H9 (cell line): Measurements from ENCODE around the gene CALHM4. TPM values are rescaled to one million over a fixed set of nuclear protein-coding genes. Genes with fewer than 3 reads are reported as not detected.

Experiments used
- DNase-seq: peaks from one replicate; pipeline ENCODE4 v3.0.0-alpha.2; 2017
- H2AFZ ChIP-seq: one replicate; pipeline ENCODE4 v1.6.1; 2013; ENCODE audit warnings: mild to moderate bottlenecking, low read length, control low read depth, moderate library complexity
- H2AK5ac ChIP-seq: 2 replicates; pipeline ENCODE4 v1.6.1; 2013; ENCODE audit warnings: low read length, control low read depth, mixed read lengths; ENCODE audit not compliant: insufficient read length
- H2BK120ac ChIP-seq: one replicate; pipeline ENCODE4 v1.6.1; 2013; ENCODE audit warnings: low read depth, mild to moderate bottlenecking, low read length, control low read depth, inconsistent platforms; ENCODE audit not compliant: poor library complexity, severe bottlenecking
- H2BK12ac ChIP-seq: 2 replicates; pipeline ENCODE4 v1.6.1; 2013; ENCODE audit warnings: low read length, control low read depth, mixed read lengths, low read depth; ENCODE audit not compliant: insufficient read length
- H2BK15ac ChIP-seq: 2 replicates; pipeline ENCODE4 v1.6.1; 2013; ENCODE audit warnings: low read depth, low read length, control low read depth
- H2BK20ac ChIP-seq: one replicate; pipeline ENCODE4 v1.6.1; 2013; ENCODE audit warnings: low read depth, mild to moderate bottlenecking, low read length, control low read depth, inconsistent platforms; ENCODE audit not compliant: poor library complexity, severe bottlenecking
- H2BK5ac ChIP-seq: 2 replicates; pipeline ENCODE4 v1.6.1; 2013; ENCODE audit warnings: low read length, control low read depth, mixed read lengths; ENCODE audit not compliant: insufficient read length
- H3K14ac ChIP-seq: 2 replicates; pipeline ENCODE4 v1.6.1; 2013; ENCODE audit warnings: low read length, control low read depth; ENCODE audit not compliant: insufficient read depth
- H3K18ac ChIP-seq: 2 replicates; pipeline ENCODE4 v1.6.1; 2013; ENCODE audit warnings: low read depth, mild to moderate bottlenecking, mixed read lengths, low read length, control low read depth; ENCODE audit not compliant: insufficient read length
- H3K23ac ChIP-seq: 2 replicates; pipeline ENCODE4 v1.6.1; 2013; ENCODE audit warnings: low read length, control low read depth, mixed read lengths, low read depth; ENCODE audit not compliant: insufficient read length
- H3K23me2 ChIP-seq: 2 replicates; pipeline ENCODE4 v1.6.1; 2013; ENCODE audit warnings: low read depth, mild to moderate bottlenecking, mixed read lengths, low read length, control low read depth; ENCODE audit not compliant: insufficient read length, poor library complexity, severe bottlenecking
- H3K27ac ChIP-seq: 2 replicates; pipeline ENCODE4 v1.5.1; 2013; ENCODE audit warnings: low read length, control low read depth, mixed read lengths, low read depth; ENCODE audit not compliant: insufficient read length
- H3K27me3 ChIP-seq: 2 replicates; pipeline ENCODE4 v1.6.1; 2013; ENCODE audit warnings: low read length, control low read depth, inconsistent platforms; ENCODE audit not compliant: insufficient read depth
- H3K4ac ChIP-seq: 2 replicates; pipeline ENCODE4 v1.6.1; 2013; ENCODE audit warnings: low read depth, mild to moderate bottlenecking, control low read depth, inconsistent platforms, low read length, moderate library complexity
- H3K4me1 ChIP-seq: 2 replicates; pipeline ENCODE4 v1.6.1; 2013; ENCODE audit warnings: low read length, control low read depth, inconsistent platforms; ENCODE audit not compliant: insufficient read depth
- H3K4me2 ChIP-seq: 2 replicates; pipeline ENCODE4 v1.6.1; 2013; ENCODE audit warnings: low read length, control low read depth, mixed read lengths; ENCODE audit not compliant: insufficient read length, insufficient read depth
- H3K56ac ChIP-seq: 2 replicates; pipeline ENCODE4 v1.6.1; 2013; ENCODE audit warnings: low read depth, mild to moderate bottlenecking, mixed read lengths, low read length, control low read depth; ENCODE audit not compliant: insufficient read length
- H3K79me1 ChIP-seq: 2 replicates; pipeline ENCODE4 v1.6.1; 2013; ENCODE audit warnings: low read depth, mild to moderate bottlenecking, moderate library complexity, low read length, control low read depth, inconsistent platforms; ENCODE audit not compliant: insufficient read depth, poor library complexity, severe bottlenecking
- H3K79me2 ChIP-seq: 2 replicates; pipeline ENCODE4 v1.6.1; 2013; ENCODE audit warnings: low read length, control low read depth, inconsistent platforms; ENCODE audit not compliant: insufficient read depth
- H3K9ac ChIP-seq: 2 replicates; pipeline ENCODE4 v1.6.1; 2013; ENCODE audit warnings: low read length, control low read depth, mixed read lengths; ENCODE audit not compliant: insufficient read length; ENCODE audit errors: extremely low read depth
- H3K9me3 ChIP-seq: one replicate; pipeline ENCODE4 v1.6.1; 2013; ENCODE audit warnings: low read depth, low read length, inconsistent platforms; ENCODE audit not compliant: control insufficient read depth
- H3T11ph ChIP-seq: one replicate; pipeline ENCODE4 v1.6.1; 2013; ENCODE audit warnings: mild to moderate bottlenecking, low read length, control low read depth, inconsistent platforms
- H4K20me1 ChIP-seq: one replicate; pipeline ENCODE4 v1.6.1; 2013; ENCODE audit not compliant: control insufficient read depth, insufficient read length, insufficient read depth
- H4K5ac ChIP-seq: 2 replicates; pipeline ENCODE4 v1.6.1; 2013; ENCODE audit warnings: low read depth, mild to moderate bottlenecking, mixed read lengths, low read length, control low read depth; ENCODE audit not compliant: insufficient read length
- H4K8ac ChIP-seq: replicated peaks from 2 replicates; pipeline ENCODE4 v1.6.1; 2013; ENCODE audit warnings: low read length, control low read depth, mixed read lengths, low read depth; ENCODE audit not compliant: insufficient read length
- H4K91ac ChIP-seq: 2 replicates; pipeline ENCODE4 v1.6.1; 2013; ENCODE audit warnings: low read depth, mild to moderate bottlenecking, moderate library complexity, mixed read lengths, low read length, control low read depth; ENCODE audit not compliant: insufficient read length
- H3K27ac Mint-ChIP-seq, 3 experiments: 2 replicates in 2 of 3; 3 replicates in 1 of 3; pipeline ENCODE4 v1.8.0; 2020 to 2021; ENCODE audit warnings: mixed read lengths in 3 of 3, mild to moderate bottlenecking in 1 of 3, moderate library complexity in 1 of 3
- H3K27me3 Mint-ChIP-seq: 2 replicates; pipeline ENCODE4 v1.8.0; 2021; ENCODE audit warnings: low read depth, mild to moderate bottlenecking, moderate library complexity, mixed read lengths
- H3K36me3 Mint-ChIP-seq, 3 experiments: 2 replicates in 2 of 3; 3 replicates in 1 of 3; pipeline ENCODE4 v1.8.0; 2020 to 2021; ENCODE audit warnings: low read depth in 3 of 3, mixed read lengths in 3 of 3; ENCODE audit not compliant: insufficient read depth in 1 of 3
- H3K4me1 Mint-ChIP-seq, 2 experiments: 2 replicates each; pipeline ENCODE4 v1.8.0; 2020; ENCODE audit warnings: mixed read lengths in 2 of 2
- H3K4me3 Mint-ChIP-seq, 2 experiments: 2 replicates in 1 of 2; 3 replicates in 1 of 2; pipeline ENCODE4 v1.8.0; 2020 to 2021; ENCODE audit warnings: mild to moderate bottlenecking in 2 of 2, mixed read lengths in 2 of 2, moderate library complexity in 1 of 2
- H3K9me3 Mint-ChIP-seq, 2 experiments: 2 replicates in 1 of 2; 3 replicates in 1 of 2; pipeline ENCODE4 v1.8.0; 2020; ENCODE audit warnings: mild to moderate bottlenecking in 2 of 2, mixed read lengths in 2 of 2, moderate library complexity in 1 of 2
- WGBS: extraction: QIAGEN DNeasy Blood & Tissue Kit; methylation state at CpG from one replicate; pipeline ENCODE4 v1.1.7; 2013; ENCODE audit warnings: missing lambda C conversion rate, low lambda C conversion rate, mixed read lengths; ENCODE audit not compliant: insufficient read length; ENCODE audit errors: extremely low coverage; 5-methylcytosine and 5-hydroxymethylcytosine counted together
- total RNA-seq: library from RNA; stranded (reverse); gene quantifications from 2 replicates; pipeline ENCODE4 v1.2.1, GENCODE V29; 2021
- TF ChIP-seq, protein P1 (sequence below): fragments of 200-600 bp; sonication (generic); conservative IDR thresholded peaks from 3 replicates; pipeline ENCODE4 v1.8.0; 2021; ENCODE audit warnings: antibody characterized with exemption, mild to moderate bottlenecking

Gene CALHM4
- total RNA-seq, 1 experiment from 2014 or later = not detected

DNA sequence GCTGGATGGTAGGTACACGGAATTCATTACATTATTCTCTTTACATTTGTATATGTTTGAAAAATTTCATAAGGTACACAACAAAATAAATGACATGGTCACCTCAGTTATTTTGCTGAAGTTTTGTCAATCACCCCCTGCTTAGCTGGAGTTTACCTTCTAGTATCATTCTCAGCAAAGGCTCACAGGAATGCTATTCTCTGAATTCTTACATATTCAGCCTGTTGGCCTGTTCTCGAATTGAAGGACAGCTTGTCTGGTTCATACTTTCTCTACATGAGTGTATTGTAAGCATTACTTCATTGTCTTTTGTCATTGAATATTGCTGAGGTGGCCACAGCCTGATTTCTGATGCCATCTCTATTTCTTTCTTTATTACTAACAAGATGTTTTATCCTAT lies 29.3 kb upstream of the CALHM4 start:
- WGBS = no CpG with 5 or more reads among the region's 2 CpGs
- Histone ChIP-seq H2BK12ac (no peak overlapping the region), H2AK5ac (no peak overlapping the region), H2AFZ (no peak overlapping the region), H3K9me3 (no peaks in the 10 kb centered on the region), H3K23ac (no peak overlapping the region), H3T11ph (no peak overlapping the region), H2BK120ac (no peak overlapping the region), H4K5ac (no peak overlapping the region), H4K91ac (no peak overlapping the region), H3K4me1 (no peaks in the 10 kb centered on the region; the same call in 1 of the 2 replicates), H3K56ac (no peak overlapping the region), H3K27me3 (no peaks in the 10 kb centered on the region), H3K23me2 (no peaks in the 10 kb centered on the region), H3K4me2 (no peak overlapping the region), H3K4ac (no peak overlapping the region), H4K20me1 (no peaks in the 10 kb centered on the region), H2BK20ac (no peak overlapping the region), H3K27ac (no peak overlapping the region), H3K79me1 (no peaks in the 10 kb centered on the region), H3K9ac (no peak overlapping the region), H2BK15ac (no peak overlapping the region), H3K14ac (no peak overlapping the region), H2BK5ac (no peak overlapping the region), H3K18ac (no peak overlapping the region), H4K8ac (no peak overlapping the region), H3K79me2 (no peaks in the 10 kb centered on the region)
- H3K27ac Mint-ChIP-seq = no peak overlapping the region; a peak in 1 of 7 replicates
- no peak for DNase-seq
- no peaks in the 10 kb centered on the region for H3K9me3 Mint-ChIP-seq
- no peaks in the 10 kb centered on the region for H3K27me3 Mint-ChIP-seq
- TF ChIP-seq, protein P1, sequence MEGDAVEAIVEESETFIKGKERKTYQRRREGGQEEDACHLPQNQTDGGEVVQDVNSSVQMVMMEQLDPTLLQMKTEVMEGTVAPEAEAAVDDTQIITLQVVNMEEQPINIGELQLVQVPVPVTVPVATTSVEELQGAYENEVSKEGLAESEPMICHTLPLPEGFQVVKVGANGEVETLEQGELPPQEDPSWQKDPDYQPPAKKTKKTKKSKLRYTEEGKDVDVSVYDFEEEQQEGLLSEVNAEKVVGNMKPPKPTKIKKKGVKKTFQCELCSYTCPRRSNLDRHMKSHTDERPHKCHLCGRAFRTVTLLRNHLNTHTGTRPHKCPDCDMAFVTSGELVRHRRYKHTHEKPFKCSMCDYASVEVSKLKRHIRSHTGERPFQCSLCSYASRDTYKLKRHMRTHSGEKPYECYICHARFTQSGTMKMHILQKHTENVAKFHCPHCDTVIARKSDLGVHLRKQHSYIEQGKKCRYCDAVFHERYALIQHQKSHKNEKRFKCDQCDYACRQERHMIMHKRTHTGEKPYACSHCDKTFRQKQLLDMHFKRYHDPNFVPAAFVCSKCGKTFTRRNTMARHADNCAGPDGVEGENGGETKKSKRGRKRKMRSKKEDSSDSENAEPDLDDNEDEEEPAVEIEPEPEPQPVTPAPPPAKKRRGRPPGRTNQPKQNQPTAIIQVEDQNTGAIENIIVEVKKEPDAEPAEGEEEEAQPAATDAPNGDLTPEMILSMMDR = no peak
- H3K4me3 Mint-ChIP-seq = no peak overlapping the region
- no peaks in the 10 kb centered on the region for H3K36me3 Mint-ChIP-seq
- H3K4me1 Mint-ChIP-seq = peaks cover 12 to 24% of the 10 kb centered on the region in 2 experiments
